NB4 (cell line): ENCODE data around the gene RABGGTA.

Experiments
- CTCF ChIP-seq: IDR thresholded peaks from one replicate; pipeline ENCODE4 v1.5.1; 2012; ENCODE audit warnings: low read depth, low read length
- POLR2A ChIP-seq: IDR thresholded peaks from 2 replicates; pipeline ENCODE4 v1.6.1; 2011; ENCODE audit warnings: mild to moderate bottlenecking; ENCODE audit not compliant: insufficient read length; ENCODE audit errors: extremely low read depth

DNA sequence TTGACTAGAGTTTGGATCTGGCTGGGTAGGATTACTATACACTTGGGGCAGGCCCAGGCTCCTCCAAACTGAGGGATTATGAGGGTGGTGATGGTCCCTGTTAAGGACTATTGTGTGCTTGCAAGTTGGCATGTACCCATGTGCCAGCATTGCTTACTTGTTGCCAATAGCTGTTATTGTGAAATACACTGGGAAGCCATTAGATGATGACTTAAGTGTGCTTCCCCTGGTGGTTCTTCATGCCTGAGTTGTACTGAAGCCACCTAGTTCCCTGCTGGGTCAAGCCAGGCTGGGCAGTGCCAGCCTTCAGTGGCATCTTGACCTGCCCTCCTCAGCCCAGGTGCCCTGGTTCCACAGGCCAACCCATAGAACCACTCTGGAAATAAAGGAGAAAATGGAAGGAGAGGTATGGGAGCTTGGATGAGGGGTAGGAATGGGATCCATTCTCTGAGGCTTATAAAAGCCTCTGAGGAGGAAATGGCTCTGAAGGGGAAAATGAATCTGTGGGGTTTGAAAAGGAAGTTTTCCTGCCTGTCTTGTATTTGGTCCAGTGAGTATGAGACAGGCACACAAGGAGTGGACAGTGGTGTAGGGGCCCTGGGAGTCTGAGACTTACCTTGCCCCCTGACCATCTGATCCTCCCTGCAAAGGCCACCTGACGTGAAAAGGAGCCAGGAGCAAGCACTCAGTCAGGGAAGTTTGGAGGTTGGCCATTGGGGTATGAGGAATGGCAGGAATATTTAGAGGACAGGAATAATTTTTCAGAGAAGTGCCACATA, 40.6 kb upstream of the RABGGTA start:
- TF ChIP-seq POLR2A (no peak), CTCF (no peak)
